ENCODE data around the gene CCL1. TPM values are rescaled to one million over a fixed set of nuclear protein-coding genes. Genes with fewer than 3 reads are reported as not detected.

CCL1 gene
- total and polyA plus RNA-seq, 10 of the 15 experiments (the other 5 are each of a cell fraction or from before 2014, with no cell fraction given) = 0.14 to 1.8 (median 0.40) TPM; not detected in 3

GRCh38 chr17:34387566-34387965 is 24.5 kb upstream of the CCL1 start:
- RAD21 ChIA-PET (ENCODE audit: unreplicated experiment) = interaction anchor here (0.8 to 0.9 kb wide), 2 partner anchors 26 to 33 kb away, joined by 3 read pairs; no protein-coding TSS in a partner anchor
- FAIRE-seq (no peak), ATAC-seq (no peak), DNase-seq (ENCODE audit: low read depth, low spot score) (no peak)
- Histone ChIP-seq H3K79me2 (ENCODE audit: control insufficient read depth, insufficient read depth, low read length) (no peaks in the 10 kb centered on the region), H3K4me3 (no peak overlapping the region), H3K27me3 (replicated peaks in 1 of 2; ENCODE audit: control insufficient read depth in 2 of 2, insufficient read depth in 2 of 2, low read length in 1 of 2) (no peaks in the 10 kb centered on the region), H3K9ac (ENCODE audit: control insufficient read depth, insufficient read depth, low read length) (no peak overlapping the region), H3K4me2 (ENCODE audit: control insufficient read depth, insufficient read depth) (no peak overlapping the region), H2AFZ (ENCODE audit: control insufficient read depth, low read depth, low read length) (no peak overlapping the region), H3K36me3 (ENCODE audit: control insufficient read depth in 2 of 2, insufficient read depth in 2 of 2, low read length in 1 of 2) (no peaks in the 10 kb centered on the region), H3K27ac (ENCODE audit: control insufficient read depth, insufficient read depth) (no peak overlapping the region), H4K20me1 (ENCODE audit: control insufficient read depth, insufficient read depth) (no peaks in the 10 kb centered on the region; the same call in 1 of the 2 replicates), H3K4me1 (ENCODE audit: control insufficient read depth, insufficient read depth, low read length) (peaks cover 9% of the 10 kb centered on the region), H3K9me3 (replicated peaks; ENCODE audit: control insufficient read depth, insufficient read depth, low read length) (no peaks in the 10 kb centered on the region)
- POLR2A ChIA-PET = no interaction called here
- intact Hi-C loops (cut with micrococcal nuclease; ENCODE audit: unreplicated experiment) (no loop called here), in situ Hi-C loops (cut with MboI) (no loop called here)
- CTCF ChIA-PET = interaction anchor here (0.8 to 2.3 kb wide), 4 partner anchors 8 to 26 kb away, joined by 3 to 10 read pairs (median 4); no protein-coding TSS in a partner anchor
- BruUV-seq (replicated peaks) = no TSS peak
- SMC1A ChIA-PET (ENCODE audit: uncharacterized antibody, unreplicated experiment) = interaction anchor here (0.7 to 3.3 kb wide), 3 partner anchors 23 to 28 kb away, joined by 3 to 11 read pairs (median 5); no protein-coding TSS in a partner anchor
- WGBS (ENCODE audit: insufficient coverage, insufficient replicate concordance, low lambda C conversion rate, missing lambda C conversion rate) = 12% methylated on average over 5 of the region's 5 CpGs
- TF ChIP-seq YY1 (IDR thresholded peaks at IDR 0.05; ENCODE audit: low read depth, low read length) = no peak
- no peak for TF ChIP-seq MEF2B (IDR thresholded peaks at IDR 0.05; ENCODE audit: partially characterized antibody, poor library complexity, severe bottlenecking)
- TF ChIP-seq SP1 (IDR thresholded peaks at IDR 0.05; ENCODE audit: low read depth, low read length) = no peak
- no peak for TF ChIP-seq EZH2 (IDR thresholded peaks at IDR 0.05; ENCODE audit: borderline replicate concordance, control insufficient read depth, low read depth, low read length)
- no peak for TF ChIP-seq BHLHE40 (IDR thresholded peaks at IDR 0.05; ENCODE audit: borderline replicate concordance in 1 of 2, low read depth in 2 of 2, low read length in 1 of 2)
- no peak for TF ChIP-seq RELA (IDR thresholded peaks at IDR 0.05; ENCODE audit: borderline replicate concordance, partially characterized antibody)

Data from GM12878 (cell line).